ENCODE measurements around the gene DEGS1.

Gene DEGS1

DNA sequence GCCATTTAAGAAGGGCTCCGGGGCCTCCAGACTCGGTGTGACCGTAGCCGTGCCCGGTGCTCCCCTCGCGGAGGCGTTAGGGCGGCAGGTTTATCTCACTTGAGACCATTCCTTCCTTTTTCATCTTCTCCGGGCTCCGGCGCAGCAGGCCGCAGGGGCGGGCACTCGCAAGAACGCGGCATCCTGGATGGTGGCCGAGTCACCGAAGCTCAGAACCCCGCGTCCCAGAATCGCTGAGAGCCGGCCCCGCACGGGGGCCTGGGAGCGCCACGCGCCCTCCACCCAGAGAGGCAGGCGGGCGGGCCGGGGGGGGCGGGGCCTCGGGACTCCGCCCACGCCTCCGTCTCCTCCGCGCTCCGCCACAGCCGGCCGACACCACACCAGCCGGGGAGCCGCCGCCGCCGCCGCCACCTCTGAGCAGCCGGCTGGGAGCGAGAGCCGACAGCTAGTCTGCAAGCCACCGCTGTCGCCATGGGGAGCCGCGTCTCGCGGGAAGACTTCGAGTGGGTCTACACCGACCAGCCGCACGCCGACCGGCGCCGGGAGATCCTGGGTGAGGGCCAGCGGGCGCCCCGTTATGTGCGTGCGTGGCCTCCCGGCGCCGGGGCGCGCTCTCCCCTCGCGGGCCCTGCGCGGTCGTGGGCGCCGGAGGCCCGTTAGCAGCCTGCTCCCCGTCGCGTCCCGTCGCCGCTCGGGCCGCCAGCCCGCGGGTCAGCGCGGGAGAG lies at the start of gene DEGS1:
DEGS1 (plus strand) TSS at position 375 of the 725 bp plus-strand sequence; CDS start at position 472, 97 bp downstream.
- peak within 1 kb of the TSS; percentile 95 for H3K27ac ChIP-seq
- TF ChIP-seq, protein P1, sequence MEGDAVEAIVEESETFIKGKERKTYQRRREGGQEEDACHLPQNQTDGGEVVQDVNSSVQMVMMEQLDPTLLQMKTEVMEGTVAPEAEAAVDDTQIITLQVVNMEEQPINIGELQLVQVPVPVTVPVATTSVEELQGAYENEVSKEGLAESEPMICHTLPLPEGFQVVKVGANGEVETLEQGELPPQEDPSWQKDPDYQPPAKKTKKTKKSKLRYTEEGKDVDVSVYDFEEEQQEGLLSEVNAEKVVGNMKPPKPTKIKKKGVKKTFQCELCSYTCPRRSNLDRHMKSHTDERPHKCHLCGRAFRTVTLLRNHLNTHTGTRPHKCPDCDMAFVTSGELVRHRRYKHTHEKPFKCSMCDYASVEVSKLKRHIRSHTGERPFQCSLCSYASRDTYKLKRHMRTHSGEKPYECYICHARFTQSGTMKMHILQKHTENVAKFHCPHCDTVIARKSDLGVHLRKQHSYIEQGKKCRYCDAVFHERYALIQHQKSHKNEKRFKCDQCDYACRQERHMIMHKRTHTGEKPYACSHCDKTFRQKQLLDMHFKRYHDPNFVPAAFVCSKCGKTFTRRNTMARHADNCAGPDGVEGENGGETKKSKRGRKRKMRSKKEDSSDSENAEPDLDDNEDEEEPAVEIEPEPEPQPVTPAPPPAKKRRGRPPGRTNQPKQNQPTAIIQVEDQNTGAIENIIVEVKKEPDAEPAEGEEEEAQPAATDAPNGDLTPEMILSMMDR (conservative IDR thresholded peaks at IDR 0.05), result no peak

DNA sequence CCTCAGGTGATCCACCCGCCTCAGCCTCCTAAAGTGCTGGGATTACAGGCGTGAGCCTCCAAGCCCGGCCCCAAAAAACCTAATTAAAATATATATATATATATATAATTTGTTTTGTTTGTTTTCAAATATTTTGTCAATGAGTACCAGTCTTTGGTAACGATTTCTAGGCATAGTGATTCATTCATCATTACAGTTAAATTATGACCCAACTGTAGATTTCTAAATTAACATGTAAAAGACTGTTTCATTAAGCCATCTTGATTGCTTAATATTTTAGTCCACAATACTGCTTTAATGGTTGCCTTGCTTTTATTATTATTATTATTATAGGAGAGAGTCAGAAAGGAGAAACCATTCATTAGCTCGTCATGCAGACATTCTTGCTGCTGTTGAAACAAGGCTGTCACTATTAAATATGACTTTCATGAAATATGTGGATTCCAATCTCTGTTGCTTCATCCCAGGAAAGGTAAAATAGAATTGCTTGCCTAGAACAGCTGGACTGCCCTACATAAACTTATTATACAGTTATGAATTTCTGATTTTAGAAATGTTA lies 49.2 kb upstream of the DEGS1 start:
- TF ChIP-seq, protein P1 (conservative IDR thresholded peaks at IDR 0.05), result no peak
- H3K27ac ChIP-seq, result no peak overlapping the region

DNA sequence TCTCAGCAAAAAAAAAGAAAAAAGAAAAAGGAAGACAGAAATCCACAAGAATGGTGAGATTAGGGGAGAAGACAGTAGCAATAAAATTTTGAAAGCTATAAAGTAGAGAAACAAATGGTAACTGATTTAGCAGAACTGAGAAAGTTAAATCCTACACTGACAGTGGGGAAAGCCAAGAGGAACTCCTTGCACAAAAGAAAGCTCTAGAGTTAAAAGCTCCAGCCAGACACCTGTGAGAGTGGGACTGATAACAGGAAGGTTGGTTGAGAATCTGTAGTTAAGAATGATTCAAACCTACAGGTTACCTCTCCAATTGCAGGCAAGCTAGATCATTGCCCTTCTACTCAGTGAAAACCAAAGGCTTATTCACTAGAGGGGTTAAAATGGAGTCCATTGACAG lies 45.5 kb upstream of the DEGS1 start:
- H3K27ac ChIP-seq, result peak overlapping the region; percentile 94; the same call in 1 of the 2 replicates
- TF ChIP-seq, protein P1 (conservative IDR thresholded peaks at IDR 0.05), result no peak

DNA sequence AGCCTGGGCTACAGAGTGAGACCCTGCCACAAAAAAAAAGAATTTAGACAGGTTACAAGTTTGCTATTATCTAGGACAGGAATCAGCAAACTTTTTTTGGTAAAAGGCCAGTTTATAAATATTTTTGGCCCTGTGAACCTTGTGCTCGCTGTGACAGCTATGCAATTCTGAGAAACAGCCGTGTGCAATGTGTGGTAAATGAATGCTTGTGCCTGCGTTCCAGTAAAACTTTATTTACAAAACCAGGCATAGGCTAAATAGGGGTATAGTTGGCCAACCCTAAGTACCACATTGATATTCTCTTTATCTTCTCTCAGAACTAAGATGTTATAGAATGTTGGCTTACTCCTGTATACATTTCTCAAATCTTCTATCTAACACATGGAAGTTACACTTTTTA lies 44.8 kb upstream of the DEGS1 start:
- peak overlapping the region; percentile 94 for H3K27ac ChIP-seq
- TF ChIP-seq, protein P1 (conservative IDR thresholded peaks at IDR 0.05), result no peak

DNA sequence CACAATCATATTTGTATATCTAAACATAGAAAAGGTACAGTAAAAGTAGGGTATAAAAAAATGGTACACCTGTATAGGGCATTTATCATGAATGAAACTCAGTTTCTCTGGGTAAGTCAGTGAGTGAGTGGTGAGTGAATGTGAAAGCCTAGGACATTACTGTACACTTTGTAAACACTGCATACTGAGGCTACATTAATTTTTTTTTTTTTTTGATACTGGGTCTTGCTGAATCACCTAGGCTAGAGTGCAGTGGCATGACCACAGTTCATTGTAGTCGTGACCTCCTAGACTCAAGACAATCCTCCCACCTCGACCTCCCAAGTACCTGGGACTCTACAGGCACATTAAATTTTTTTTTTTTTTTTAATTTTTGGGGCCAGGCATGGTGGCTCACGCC lies 41.3 kb upstream of the DEGS1 start:
- TF ChIP-seq, protein P1 (conservative IDR thresholded peaks at IDR 0.05), result no peak
- H3K27ac ChIP-seq, result peak overlapping the region; percentile 94

DNA sequence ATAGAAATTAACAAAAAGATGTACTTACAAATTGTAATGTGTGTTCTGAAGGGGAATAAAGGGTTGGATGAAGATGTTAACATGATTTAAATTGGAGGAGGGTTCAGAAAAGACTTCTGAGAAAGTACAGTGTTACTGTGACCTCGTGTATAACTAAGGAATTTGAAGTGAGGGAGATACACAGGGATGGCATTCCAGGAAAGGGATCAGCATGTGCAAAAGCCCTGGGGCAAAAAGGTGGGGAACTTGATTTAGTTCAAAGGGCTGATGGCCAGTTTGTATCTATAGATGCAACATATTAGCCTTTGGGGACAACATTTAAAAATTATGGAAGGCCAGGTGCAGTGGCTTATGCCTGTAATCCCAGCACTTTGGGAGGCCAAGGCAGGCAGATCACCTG lies 33.3 kb upstream of the DEGS1 start:
- no peak overlapping the region for H3K27ac ChIP-seq
- TF ChIP-seq, protein P1 (conservative IDR thresholded peaks at IDR 0.05), result no peak

DNA sequence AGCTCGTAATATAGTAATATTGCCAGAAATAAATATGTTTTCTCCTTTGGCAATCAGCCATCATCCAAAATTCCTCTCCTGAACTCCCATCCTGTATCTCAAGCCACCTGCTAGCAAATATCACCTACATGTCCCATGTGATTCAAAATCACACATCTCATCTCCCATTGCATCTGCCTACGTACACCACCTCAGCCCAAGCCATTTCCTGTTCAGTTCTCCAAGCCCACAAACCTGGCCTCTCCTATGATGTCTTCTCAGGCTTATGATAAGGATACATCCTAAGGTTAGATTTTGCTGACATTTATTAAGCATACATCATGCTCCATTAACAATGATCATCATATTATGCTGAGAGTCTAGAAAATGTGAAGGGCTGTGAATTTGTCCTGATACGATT lies 31.9 kb upstream of the DEGS1 start:
- TF ChIP-seq, protein P1 (conservative IDR thresholded peaks at IDR 0.05), result no peak
- no peak overlapping the region for H3K27ac ChIP-seq

Measured in VCaP (cell line).